ENCODE results near the gene CDC45. TPM values are rescaled to one million over a fixed set of nuclear protein-coding genes. Genes with fewer than 3 reads are reported as not detected.

The CDC45 gene
- total RNA-seq, 1 experiment from 2014 or later, result 29.1 TPM

GRCh38 chr22:19438298-19438697, 41.4 kb upstream of the CDC45 start:
- DNase-seq, result no peak
- POLR2A ChIA-PET (ENCODE audit: unreplicated experiment), result no interaction called here
- no peak overlapping the region for H3K27ac ChIP-seq

GRCh38 chr22:19440411-19441195, 39.1 kb upstream of the CDC45 start:
- intact Hi-C loops (cut with micrococcal nuclease; ENCODE audit: unreplicated experiment), result no loop called here
- Histone ChIP-seq H3K4me2 (no peak overlapping the region), H3K4me3 (no peak overlapping the region), H3K27me3 (ENCODE audit: insufficient read depth, low read depth) (no peaks in the 10 kb centered on the region), H3K9me3 (ENCODE audit: insufficient read depth, low read depth) (no peaks in the 10 kb centered on the region), H3K4me1 (replicated peaks; ENCODE audit: insufficient read depth) (no peaks in the 10 kb centered on the region), H3F3A (ENCODE audit: insufficient read depth, low read depth) (no peaks in the 10 kb centered on the region), H3K79me2 (ENCODE audit: low read depth) (peaks cover 7% of the 10 kb centered on the region; the same call in 1 of the 2 replicates), H3K27ac (no peak overlapping the region), H3K36me3 (ENCODE audit: low read depth) (no peaks in the 10 kb centered on the region), H3K9me2 (ENCODE audit: insufficient read depth) (no peaks in the 10 kb centered on the region), H4K20me1 (ENCODE audit: insufficient read depth) (no peaks in the 10 kb centered on the region), H2AFZ (no peak overlapping the region)
- POLR2A ChIA-PET (ENCODE audit: unreplicated experiment), result no interaction called here
- CTCF ChIA-PET, result no interaction called here
- no peak for DNase-seq
- BruUV-seq (replicated peaks), result no TSS peak
- TF ChIP-seq EZH2 (IDR thresholded peaks at IDR 0.05; ENCODE audit: low read depth) (no peak), CTCF (conservative IDR thresholded peaks at IDR 0.05) (no peak)

More at GRCh38 chr22:19438298-19438697, 41.4 kb upstream of the CDC45 start:
- CTCF ChIA-PET, result no interaction called here
- Histone ChIP-seq H2AFZ (no peak overlapping the region), H4K20me1 (ENCODE audit: insufficient read depth) (no peaks in the 10 kb centered on the region), H3K9me2 (ENCODE audit: insufficient read depth) (no peaks in the 10 kb centered on the region), H3K4me1 (replicated peaks; ENCODE audit: insufficient read depth) (no peaks in the 10 kb centered on the region), H3K4me2 (no peak overlapping the region), H3K79me2 (ENCODE audit: low read depth) (0 out of 2 replicates have a peak, but pooled peaks cover under 1% of the 10 kb centered on the region), H3K9me3 (ENCODE audit: insufficient read depth, low read depth) (no peaks in the 10 kb centered on the region), H3F3A (ENCODE audit: insufficient read depth, low read depth) (no peaks in the 10 kb centered on the region), H3K4me3 (no peak overlapping the region), H3K36me3 (ENCODE audit: low read depth) (no peaks in the 10 kb centered on the region), H3K27me3 (ENCODE audit: insufficient read depth, low read depth) (no peaks in the 10 kb centered on the region)
- intact Hi-C loops (cut with micrococcal nuclease; ENCODE audit: unreplicated experiment), result no loop called here
- no TSS peak for BruUV-seq (replicated peaks)
- TF ChIP-seq CTCF (conservative IDR thresholded peaks at IDR 0.05) (no peak), EZH2 (IDR thresholded peaks at IDR 0.05; ENCODE audit: low read depth) (no peak)

- intact Hi-C loops (cut with micrococcal nuclease; ENCODE audit: unreplicated experiment), result no loop called here
- Histone ChIP-seq H3K4me3 (no peak overlapping the region), H3K27ac (no peak overlapping the region), H3K27me3 (ENCODE audit: insufficient read depth, low read depth) (no peaks in the 10 kb centered on the region), H3K79me2 (ENCODE audit: low read depth) (peaks cover 20% of the 10 kb centered on the region), H3K9me3 (ENCODE audit: insufficient read depth, low read depth) (no peaks in the 10 kb centered on the region), H2AFZ (no peak overlapping the region), H3K4me2 (no peak overlapping the region), H3K4me1 (replicated peaks; ENCODE audit: insufficient read depth) (peaks cover 5% of the 10 kb centered on the region), H4K20me1 (ENCODE audit: insufficient read depth) (no peaks in the 10 kb centered on the region), H3F3A (ENCODE audit: insufficient read depth, low read depth) (no peaks in the 10 kb centered on the region), H3K9me2 (ENCODE audit: insufficient read depth) (no peaks in the 10 kb centered on the region), H3K36me3 (ENCODE audit: low read depth) (no peaks in the 10 kb centered on the region)
- CTCF ChIA-PET, result no interaction called here
- POLR2A ChIA-PET (ENCODE audit: unreplicated experiment), result interaction anchor here (0.5 kb wide), 1 partner anchor 9 kb away, joined by 3 read pairs; no protein-coding TSS in a partner anchor
- BruUV-seq (replicated peaks), result no TSS peak
- DNase-seq, result no peak
- no peak for TF ChIP-seq EZH2 (IDR thresholded peaks at IDR 0.05; ENCODE audit: low read depth)
- no peak for TF ChIP-seq CTCF (conservative IDR thresholded peaks at IDR 0.05)
Measured at GRCh38 chr22:19442166-19442565, 37.6 kb upstream of the CDC45 start.
